Upper lobe of left lung (tissue), 4 donors: ENCODE results near the gene PRICKLE2.

ENCODE experiments used
- EP300 ChIP-seq, 4 donors: sonication (generic); formaldehyde crosslinking; IDR thresholded peaks; one replicate each; pipeline ENCODE4 v1.5.1; 2017; ENCODE audit warnings: antibody characterized with exemption in 4 of 4, control low read depth in 2 of 4
- POLR2A ChIP-seq, 4 donors: fragments of 450-650 bp; IDR thresholded peaks; one replicate each; pipeline ENCODE4 v1.5.1; 2016 to 2017; ENCODE audit warnings: antibody characterized with exemption in 4 of 4, mild to moderate bottlenecking in 2 of 4
- POLR2AphosphoS5 ChIP-seq, 2 donors: sonication (generic); formaldehyde crosslinking; IDR thresholded peaks; one replicate each; pipeline ENCODE4 v1.5.1; 2017; ENCODE audit warnings: antibody characterized with exemption in 2 of 2
- TF ChIP-seq, protein P1 (sequence below), 6 experiments: fragments of 450-650 bp in 4 of 6; fragments of 200-600 bp in 2 of 6; sonication (generic) in 2 of 6; IDR thresholded peaks; one replicate each; pipeline ENCODE4 v1.5.1; 2016 to 2019; ENCODE audit warnings: antibody characterized with exemption in 6 of 6

DNA sequence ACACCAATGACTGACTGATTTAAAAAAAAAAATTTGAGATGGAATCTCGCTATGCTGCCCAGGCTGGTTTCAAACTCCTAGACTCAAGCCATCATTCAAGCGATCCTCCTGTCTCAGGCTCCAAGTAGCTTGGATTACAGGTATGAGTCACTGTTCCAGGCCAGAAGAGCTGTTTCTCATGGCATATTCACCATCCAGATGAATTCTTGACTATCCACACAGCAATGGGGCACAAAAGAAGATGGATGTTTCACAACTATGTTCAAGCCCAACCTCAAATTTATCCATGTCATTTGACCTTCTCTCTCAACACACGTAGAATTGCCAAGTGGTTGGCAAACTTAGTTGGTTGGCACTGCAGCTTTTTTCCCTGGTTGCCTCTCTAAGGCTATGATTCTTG lies 40.6 kb downstream of the PRICKLE2 start:
- TF ChIP-seq, protein P1, sequence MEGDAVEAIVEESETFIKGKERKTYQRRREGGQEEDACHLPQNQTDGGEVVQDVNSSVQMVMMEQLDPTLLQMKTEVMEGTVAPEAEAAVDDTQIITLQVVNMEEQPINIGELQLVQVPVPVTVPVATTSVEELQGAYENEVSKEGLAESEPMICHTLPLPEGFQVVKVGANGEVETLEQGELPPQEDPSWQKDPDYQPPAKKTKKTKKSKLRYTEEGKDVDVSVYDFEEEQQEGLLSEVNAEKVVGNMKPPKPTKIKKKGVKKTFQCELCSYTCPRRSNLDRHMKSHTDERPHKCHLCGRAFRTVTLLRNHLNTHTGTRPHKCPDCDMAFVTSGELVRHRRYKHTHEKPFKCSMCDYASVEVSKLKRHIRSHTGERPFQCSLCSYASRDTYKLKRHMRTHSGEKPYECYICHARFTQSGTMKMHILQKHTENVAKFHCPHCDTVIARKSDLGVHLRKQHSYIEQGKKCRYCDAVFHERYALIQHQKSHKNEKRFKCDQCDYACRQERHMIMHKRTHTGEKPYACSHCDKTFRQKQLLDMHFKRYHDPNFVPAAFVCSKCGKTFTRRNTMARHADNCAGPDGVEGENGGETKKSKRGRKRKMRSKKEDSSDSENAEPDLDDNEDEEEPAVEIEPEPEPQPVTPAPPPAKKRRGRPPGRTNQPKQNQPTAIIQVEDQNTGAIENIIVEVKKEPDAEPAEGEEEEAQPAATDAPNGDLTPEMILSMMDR (IDR thresholded peaks at IDR 0.05) = no peak
- TF ChIP-seq EP300 (IDR thresholded peaks at IDR 0.05) (no peak), POLR2AphosphoS5 (IDR thresholded peaks at IDR 0.05) (no peak), POLR2A (IDR thresholded peaks at IDR 0.05) (no peak)
